Activated CD8-positive, alpha-beta memory T cell treated with anti-CD3 and anti-CD28 coated beads for 1 hour (primary cell): ENCODE results near the gene ANKRD30A.
"Not testable (repeated sequence)": the region's sequence is repeated elsewhere in the genome, so short reads cannot be mapped to it uniquely, and the experiment has no call there.

Experiments
- DNase-seq, 2 donors: peaks; one replicate each; pipeline ENCODE4 v3.0.0-alpha.2; 2020; ENCODE audit warnings: low read depth in 1 of 2; ENCODE audit errors: extremely low read depth in 1 of 2

ANKRD30A gene

GRCh38 chr10:37246637-37247036 is 121.2 kb downstream of the ANKRD30A start:
- no peak for DNase-seq

- DNase-seq, result not testable (repeated sequence)
Observed at GRCh38 chr10:37255837-37256236, 130.4 kb downstream of the ANKRD30A start.

- no peak for DNase-seq
Observed at GRCh38 chr10:37263304-37263703, 137.9 kb downstream of the ANKRD30A start.

GRCh38 chr10:37268266-37268665 is 142.9 kb downstream of the ANKRD30A start:
- no peak for DNase-seq

- DNase-seq, result no peak
Observed at GRCh38 chr10:37269554-37270256, 144.3 kb downstream of the ANKRD30A start.

- DNase-seq, result no peak
Observed at GRCh38 chr10:37275216-37275777, 149.9 kb downstream of the ANKRD30A start.

- DNase-seq, result no peak
Observed at GRCh38 chr10:37285063-37285462, 159.7 kb downstream of the ANKRD30A start.

- DNase-seq, result no peak
Observed at GRCh38 chr10:37289833-37290464, 164.6 kb downstream of the ANKRD30A start.

GRCh38 chr10:37301271-37301670 is 175.9 kb downstream of the ANKRD30A start:
- DNase-seq, result no peak

GRCh38 chr10:37304036-37304435 is 178.6 kb downstream of the ANKRD30A start:
- DNase-seq, result no peak

GRCh38 chr10:37314350-37314749 is 189.0 kb downstream of the ANKRD30A start:
- no peak for DNase-seq

- DNase-seq, result no peak
Observed at GRCh38 chr10:37314862-37315261, 189.5 kb downstream of the ANKRD30A start.

GRCh38 chr10:37344413-37344812 is 219.0 kb downstream of the ANKRD30A start:
- no peak for DNase-seq

- no peak for DNase-seq
Observed at GRCh38 chr10:37379991-37380390, 254.6 kb downstream of the ANKRD30A start.

GRCh38 chr10:37381271-37381670 is 255.9 kb downstream of the ANKRD30A start:
- DNase-seq, result no peak

GRCh38 chr10:37384923-37385322 is 259.5 kb downstream of the ANKRD30A start:
- DNase-seq, result no peak

GRCh38 chr10:37390926-37391325 is 265.5 kb downstream of the ANKRD30A start:
- no peak for DNase-seq

GRCh38 chr10:37400774-37401173 is 275.4 kb downstream of the ANKRD30A start:
- DNase-seq, result not testable (repeated sequence)

- DNase-seq, result no peak
Observed at GRCh38 chr10:37401225-37401624, 275.8 kb downstream of the ANKRD30A start.

GRCh38 chr10:37403776-37404175 is 278.4 kb downstream of the ANKRD30A start:
- no peak for DNase-seq
